CD14-positive monocyte (primary cell): ENCODE results near the gene APOL1. TPM values are rescaled to one million over a fixed set of nuclear protein-coding genes. Genes with fewer than 3 reads are reported as not detected.

Experiments
- DNase-seq, 3 donors: peaks; one replicate each; pipeline ENCODE4 v3.0.0-alpha.2; 2011 to 2022
- H2AFZ ChIP-seq: 2 replicates; pipeline ENCODE4 v1.6.0; 2012; ENCODE audit warnings: mild to moderate bottlenecking, low read depth, low read length, inconsistent platforms; ENCODE audit not compliant: insufficient read depth, poor library complexity, severe bottlenecking
- H3K27ac ChIP-seq, 2 donors: 1 replicate in 1 of 2; 2 replicates in 1 of 2; pipeline ENCODE4 v1.5.1; 2012 to 2013; ENCODE audit warnings: low read length in 2 of 2, control low read depth in 1 of 2, inconsistent platforms in 1 of 2, low read depth in 1 of 2, mild to moderate bottlenecking in 1 of 2
- H3K27me3 ChIP-seq, 2 donors: one replicate each; pipeline versions ENCODE4 v1.6.0 to v1.6.1; 2011 to 2013; ENCODE audit warnings: low read length in 2 of 2; ENCODE audit not compliant: control insufficient read depth in 2 of 2, insufficient read depth in 2 of 2
- H3K36me3 ChIP-seq, 2 donors: replicated peaks in 1 of 2; 1 replicate in 1 of 2; 2 replicates in 1 of 2; pipeline versions ENCODE4 v1.5.1 to v1.6.1; 2012 to 2013; ENCODE audit warnings: low read length in 2 of 2, control low read depth in 1 of 2, inconsistent platforms in 1 of 2, mild to moderate bottlenecking in 1 of 2; ENCODE audit not compliant: insufficient read depth in 2 of 2, control insufficient read depth in 1 of 2
- H3K4me1 ChIP-seq, 2 donors: 1 replicate in 1 of 2; 2 replicates in 1 of 2; pipeline versions ENCODE4 v1.5.1 to v1.6.1; 2012 to 2013; ENCODE audit warnings: low read length in 2 of 2, control low read depth in 1 of 2, inconsistent platforms in 1 of 2, mild to moderate bottlenecking in 1 of 2, moderate library complexity in 1 of 2; ENCODE audit not compliant: insufficient read depth in 2 of 2, control insufficient read depth in 1 of 2
- H3K4me2 ChIP-seq: replicated peaks from 2 replicates; pipeline ENCODE3; 2012; ENCODE audit warnings: low read length, moderate library complexity, mild to moderate bottlenecking; ENCODE audit not compliant: poor library complexity, severe bottlenecking; ENCODE audit errors: extremely low read depth
- H3K4me3 ChIP-seq, 3 experiments: fragments of 200-600 bp in 1 of 3; sonication (generic) in 1 of 3; replicated peaks in 1 of 3; 1 replicate in 2 of 3; 2 replicates in 1 of 3; pipeline ENCODE4 v1.5.1; 2011 to 2013; ENCODE audit warnings: low read length in 3 of 3, mild to moderate bottlenecking in 3 of 3, control low read depth in 2 of 3, low read depth in 2 of 3, inconsistent platforms in 1 of 3, moderate library complexity in 1 of 3
- H3K79me2 ChIP-seq: 2 replicates; pipeline ENCODE4 v1.6.0; 2012; ENCODE audit warnings: mild to moderate bottlenecking, control low read depth, inconsistent platforms, low read length, moderate library complexity; ENCODE audit not compliant: insufficient read depth
- H3K9ac ChIP-seq: 2 replicates; pipeline ENCODE4 v1.6.0; 2017; ENCODE audit warnings: low read length, mild to moderate bottlenecking; ENCODE audit not compliant: insufficient read depth, poor library complexity, severe bottlenecking
- H3K9me3 ChIP-seq, 2 donors: replicated peaks in 1 of 2; 1 replicate in 1 of 2; 2 replicates in 1 of 2; pipeline versions ENCODE4 v1.5.1 to v1.6.1; 2012 to 2013; ENCODE audit warnings: low read length in 2 of 2, control low read depth in 1 of 2; ENCODE audit not compliant: control insufficient read depth in 1 of 2, insufficient read depth in 1 of 2
- H4K20me1 ChIP-seq: 2 replicates; pipeline ENCODE4 v1.6.0; 2012; ENCODE audit warnings: mild to moderate bottlenecking, low read length, control low read depth, moderate library complexity; ENCODE audit not compliant: insufficient read depth
- H3K27ac Mint-ChIP-seq, 7 donors: one replicate each; pipeline ENCODE4 v1.8.0; 2020; ENCODE audit warnings: mild to moderate bottlenecking in 7 of 7, mixed read lengths in 7 of 7, moderate library complexity in 6 of 7, inconsistent platforms in 2 of 7
- H3K27me3 Mint-ChIP-seq, 3 donors: one replicate each; pipeline ENCODE4 v1.8.0; 2021 to 2022; ENCODE audit warnings: low read depth in 3 of 3, mild to moderate bottlenecking in 3 of 3, mixed read lengths in 3 of 3, moderate library complexity in 3 of 3, inconsistent platforms in 1 of 3
- H3K36me3 Mint-ChIP-seq, 2 donors: one replicate each; pipeline ENCODE4 v1.8.0; 2020; ENCODE audit warnings: mixed read lengths in 2 of 2, inconsistent platforms in 1 of 2, mild to moderate bottlenecking in 1 of 2
- H3K4me1 Mint-ChIP-seq: one replicate; pipeline ENCODE4 v1.8.0; 2020; ENCODE audit warnings: mild to moderate bottlenecking, mixed read lengths
- H3K4me3 Mint-ChIP-seq, 2 donors: one replicate each; pipeline ENCODE4 v1.8.0; 2020; ENCODE audit warnings: mild to moderate bottlenecking in 2 of 2, mixed read lengths in 2 of 2, moderate library complexity in 1 of 2
- H3K9me3 Mint-ChIP-seq, 7 donors: one replicate each; pipeline ENCODE4 v1.8.0; 2020 to 2022; ENCODE audit warnings: mixed read lengths in 7 of 7, mild to moderate bottlenecking in 6 of 7, moderate library complexity in 6 of 7, inconsistent platforms in 2 of 7
- WGBS: methylation state at CpG from one replicate; pipeline ENCODE4 v1.1.5; 2013; ENCODE audit warnings: missing lambda C conversion rate; ENCODE audit not compliant: insufficient coverage; 5-methylcytosine and 5-hydroxymethylcytosine counted together
- intact Hi-C, 2 donors: fragments of 100-400 bp; cut with micrococcal nuclease; formaldehyde crosslinking; loops; one replicate each; pipeline versions ENCODE4 v1.15.0 to v1.15.1; 2023
- polyA plus RNA-seq, 3 donors: library from polyadenylated mRNA; depleted of rRNA in 1 of 3; unstranded in 2 of 3; stranded (reverse) in 1 of 3; fragments of 300-500 nt in 2 of 3; fragments of >200 nt in 1 of 3; fragmentation: Illumina TruSeq in 2 of 3; gene quantifications; 1 replicate in 2 of 3; 2 replicates in 1 of 3; pipeline ENCODE4 v1.2.3, GENCODE V29; 2012 to 2021
- TF ChIP-seq, protein P1 (sequence below): fragments of 200-600 bp; IDR thresholded peaks from one replicate; pipeline ENCODE4 v1.8.0; 2022; ENCODE audit warnings: antibody characterized with exemption, mild to moderate bottlenecking

The APOL1 gene
- polyA plus RNA-seq, 3 donors: 3.4 to 7.5 (median 6.1) TPM

DNA sequence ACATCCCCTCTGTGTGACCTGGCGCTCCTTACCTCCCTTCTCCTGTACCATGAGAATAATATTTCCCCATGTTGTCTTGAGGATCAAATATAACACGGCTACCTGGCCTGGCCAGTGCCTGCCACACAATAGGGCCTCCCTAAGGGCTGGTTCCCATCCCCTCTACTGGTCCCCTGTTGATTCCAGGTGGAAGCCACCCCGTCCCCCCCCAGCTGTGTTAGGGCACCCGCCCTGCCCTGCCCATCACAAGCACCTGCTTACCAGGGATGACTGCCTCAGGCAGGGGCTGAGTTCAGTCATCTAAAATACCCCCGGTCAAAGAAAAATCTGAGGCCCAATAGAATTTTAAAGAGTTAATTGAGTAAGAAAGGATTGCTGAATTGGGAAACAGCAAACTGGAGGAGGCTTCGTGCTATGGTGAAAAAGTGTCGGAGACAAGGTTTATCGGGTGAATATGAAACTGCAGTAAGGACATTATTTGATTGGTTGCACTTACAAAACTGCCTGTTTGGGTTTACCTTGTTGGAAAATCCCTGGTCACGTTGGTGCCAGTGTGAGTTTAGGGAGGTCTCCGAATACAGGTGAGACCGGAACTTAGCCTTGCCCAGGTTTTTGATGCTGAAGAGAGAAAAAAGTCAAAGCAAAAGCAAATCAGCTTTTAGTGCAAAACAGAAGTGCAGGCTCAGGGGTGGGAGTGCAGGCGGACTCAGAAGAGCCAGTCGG, 5.2 kb downstream of the APOL1 start:
- Mint-ChIP-seq H3K27me3 (no peaks in the 10 kb centered on the region), H3K27ac (peak overlapping the region in 3 of 7 donors; percentile 2 to 64 (median 31)), H3K9me3 (peaks cover 0 to 1% (median 0%) of the 10 kb centered on the region in 7 donors), H3K36me3 (peaks cover 58 to 60% of the 10 kb centered on the region in 2 donors), H3K4me1 (peaks cover 43% of the 10 kb centered on the region), H3K4me3 (no peak overlapping the region)
- H3K4me1 ChIP-seq: peaks cover 25 to 33% of the 10 kb centered on the region in 2 donors
- no peaks in the 10 kb centered on the region for H3K79me2 ChIP-seq
- peaks cover 2 to 37% of the 10 kb centered on the region in 2 donors for H3K36me3 ChIP-seq
- WGBS: 95% methylated on average over 11 of the region's 13 CpGs
- H4K20me1 ChIP-seq: no peaks in the 10 kb centered on the region
- intact Hi-C loops: no loop called here
- H3K9ac ChIP-seq: no peak overlapping the region
- no peak overlapping the region for H3K4me2 ChIP-seq
- no peak overlapping the region for H3K27ac ChIP-seq
- DNase-seq: no peak
- TF ChIP-seq, protein P1, sequence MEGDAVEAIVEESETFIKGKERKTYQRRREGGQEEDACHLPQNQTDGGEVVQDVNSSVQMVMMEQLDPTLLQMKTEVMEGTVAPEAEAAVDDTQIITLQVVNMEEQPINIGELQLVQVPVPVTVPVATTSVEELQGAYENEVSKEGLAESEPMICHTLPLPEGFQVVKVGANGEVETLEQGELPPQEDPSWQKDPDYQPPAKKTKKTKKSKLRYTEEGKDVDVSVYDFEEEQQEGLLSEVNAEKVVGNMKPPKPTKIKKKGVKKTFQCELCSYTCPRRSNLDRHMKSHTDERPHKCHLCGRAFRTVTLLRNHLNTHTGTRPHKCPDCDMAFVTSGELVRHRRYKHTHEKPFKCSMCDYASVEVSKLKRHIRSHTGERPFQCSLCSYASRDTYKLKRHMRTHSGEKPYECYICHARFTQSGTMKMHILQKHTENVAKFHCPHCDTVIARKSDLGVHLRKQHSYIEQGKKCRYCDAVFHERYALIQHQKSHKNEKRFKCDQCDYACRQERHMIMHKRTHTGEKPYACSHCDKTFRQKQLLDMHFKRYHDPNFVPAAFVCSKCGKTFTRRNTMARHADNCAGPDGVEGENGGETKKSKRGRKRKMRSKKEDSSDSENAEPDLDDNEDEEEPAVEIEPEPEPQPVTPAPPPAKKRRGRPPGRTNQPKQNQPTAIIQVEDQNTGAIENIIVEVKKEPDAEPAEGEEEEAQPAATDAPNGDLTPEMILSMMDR: no peak
- no peaks in the 10 kb centered on the region for H3K27me3 ChIP-seq
- H3K9me3 ChIP-seq: no peaks in the 10 kb centered on the region
- no peak overlapping the region for H3K4me3 ChIP-seq
- no peak overlapping the region for H2AFZ ChIP-seq

DNA sequence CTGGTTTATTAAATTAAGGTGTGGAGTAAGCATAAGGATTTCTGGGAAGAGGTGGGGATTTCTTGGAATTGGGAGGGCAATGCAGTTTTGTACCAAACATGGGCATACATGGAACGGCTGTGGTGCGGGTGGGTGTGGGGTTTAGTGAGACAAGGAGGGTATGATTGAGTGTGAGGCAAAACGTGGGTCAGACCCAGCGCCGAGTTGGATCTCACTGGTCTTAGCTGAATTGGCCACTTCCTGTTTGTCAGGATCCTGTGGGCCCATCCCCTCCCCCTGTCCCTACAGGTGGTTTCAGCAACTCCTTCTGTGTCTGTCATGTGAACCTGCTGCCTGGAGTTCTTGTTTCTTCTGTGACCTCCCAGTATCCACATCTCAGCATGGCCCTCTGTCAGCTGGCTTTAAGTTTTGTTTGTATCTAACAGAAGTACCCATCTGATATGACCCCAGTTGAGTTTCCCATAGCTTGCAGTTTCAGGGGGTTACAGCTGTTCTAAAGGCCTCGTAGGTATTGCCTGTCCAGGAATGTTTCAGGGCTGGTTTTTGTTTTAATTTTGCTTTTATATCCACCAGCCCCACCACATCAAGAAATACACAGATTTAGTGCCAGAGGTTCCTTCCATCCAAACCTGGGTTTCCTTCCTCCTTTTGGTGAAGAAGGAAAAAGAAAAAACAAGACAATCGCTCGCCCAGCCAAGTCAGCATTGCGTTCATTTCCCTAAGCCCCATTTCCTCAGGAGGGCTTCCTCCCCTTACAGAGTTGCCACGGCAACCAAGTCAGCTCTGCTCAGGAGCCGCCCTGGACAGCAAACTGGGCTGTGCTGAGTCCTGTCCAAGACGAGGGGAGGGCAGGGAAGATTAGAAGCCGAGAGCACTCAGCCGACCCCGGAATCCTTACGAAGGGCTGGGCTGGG, 6.0 kb downstream of the APOL1 start:
- H3K4me3 Mint-ChIP-seq: peak overlapping the region in 1 of 2 donors; percentile 39
- peaks cover 2 to 46% of the 10 kb centered on the region in 2 donors for H3K36me3 ChIP-seq
- no peak overlapping the region for H3K4me3 ChIP-seq
- peak overlapping the region; percentile 11 for H3K4me2 ChIP-seq
- H3K27ac ChIP-seq: peak overlapping the region in 1 of 2 donors; percentile 6
- peaks cover 67 to 68% of the 10 kb centered on the region in 2 donors for H3K36me3 Mint-ChIP-seq
- 81% methylated on average over 6 of the region's 16 CpGs for WGBS
- no peaks in the 10 kb centered on the region for H3K9me3 ChIP-seq
- H3K4me1 Mint-ChIP-seq: peaks cover 42% of the 10 kb centered on the region
- no peaks in the 10 kb centered on the region for H3K27me3 ChIP-seq
- TF ChIP-seq, protein P1: no peak
- peaks cover 0 to 1% (median 0%) of the 10 kb centered on the region in 7 donors for H3K9me3 Mint-ChIP-seq
- intact Hi-C loops: no loop called here
- peak in 2 of 3 donors; percentile 14 to 26 for DNase-seq
- H3K79me2 ChIP-seq: no peaks in the 10 kb centered on the region
- peak overlapping the region; percentile 33 to 76 (median 57) for H3K27ac Mint-ChIP-seq
- no peak overlapping the region for H2AFZ ChIP-seq
- H3K4me1 ChIP-seq: peaks cover 17 to 28% of the 10 kb centered on the region in 2 donors
- no peaks in the 10 kb centered on the region for H3K27me3 Mint-ChIP-seq
- no peak overlapping the region for H3K9ac ChIP-seq
- no peaks in the 10 kb centered on the region for H4K20me1 ChIP-seq
